Thyroid gland (tissue), 4 donors: ENCODE results near the gene ITGB1.

Experiments used
- POLR2A ChIP-seq, 2 donors: fragments of 450-650 bp; IDR thresholded peaks; one replicate each; pipeline ENCODE4 v1.6.1; 2017; ENCODE audit warnings: antibody characterized with exemption in 2 of 2, mild to moderate bottlenecking in 2 of 2, moderate library complexity in 1 of 2
- TF ChIP-seq, protein P1 (sequence below), 6 experiments: fragments of 200-600 bp in 3 of 6; fragments of 450-650 bp in 3 of 6; sonication (generic) in 3 of 6; IDR thresholded peaks; one replicate each; pipeline ENCODE4 v1.5.1; 2016 to 2019; ENCODE audit warnings: antibody characterized with exemption in 6 of 6, mild to moderate bottlenecking in 2 of 6, inconsistent platforms in 1 of 6, moderate library complexity in 1 of 6

GRCh38 chr10:32955790-32956189 is 2.2 kb downstream of the ITGB1 start:
- TF ChIP-seq, protein P1, sequence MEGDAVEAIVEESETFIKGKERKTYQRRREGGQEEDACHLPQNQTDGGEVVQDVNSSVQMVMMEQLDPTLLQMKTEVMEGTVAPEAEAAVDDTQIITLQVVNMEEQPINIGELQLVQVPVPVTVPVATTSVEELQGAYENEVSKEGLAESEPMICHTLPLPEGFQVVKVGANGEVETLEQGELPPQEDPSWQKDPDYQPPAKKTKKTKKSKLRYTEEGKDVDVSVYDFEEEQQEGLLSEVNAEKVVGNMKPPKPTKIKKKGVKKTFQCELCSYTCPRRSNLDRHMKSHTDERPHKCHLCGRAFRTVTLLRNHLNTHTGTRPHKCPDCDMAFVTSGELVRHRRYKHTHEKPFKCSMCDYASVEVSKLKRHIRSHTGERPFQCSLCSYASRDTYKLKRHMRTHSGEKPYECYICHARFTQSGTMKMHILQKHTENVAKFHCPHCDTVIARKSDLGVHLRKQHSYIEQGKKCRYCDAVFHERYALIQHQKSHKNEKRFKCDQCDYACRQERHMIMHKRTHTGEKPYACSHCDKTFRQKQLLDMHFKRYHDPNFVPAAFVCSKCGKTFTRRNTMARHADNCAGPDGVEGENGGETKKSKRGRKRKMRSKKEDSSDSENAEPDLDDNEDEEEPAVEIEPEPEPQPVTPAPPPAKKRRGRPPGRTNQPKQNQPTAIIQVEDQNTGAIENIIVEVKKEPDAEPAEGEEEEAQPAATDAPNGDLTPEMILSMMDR (IDR thresholded peaks at IDR 0.05): no peak
- TF ChIP-seq POLR2A (IDR thresholded peaks at IDR 0.05): no peak
